ENCODE measurements around the gene B3GNT2.

Gene B3GNT2

DNA sequence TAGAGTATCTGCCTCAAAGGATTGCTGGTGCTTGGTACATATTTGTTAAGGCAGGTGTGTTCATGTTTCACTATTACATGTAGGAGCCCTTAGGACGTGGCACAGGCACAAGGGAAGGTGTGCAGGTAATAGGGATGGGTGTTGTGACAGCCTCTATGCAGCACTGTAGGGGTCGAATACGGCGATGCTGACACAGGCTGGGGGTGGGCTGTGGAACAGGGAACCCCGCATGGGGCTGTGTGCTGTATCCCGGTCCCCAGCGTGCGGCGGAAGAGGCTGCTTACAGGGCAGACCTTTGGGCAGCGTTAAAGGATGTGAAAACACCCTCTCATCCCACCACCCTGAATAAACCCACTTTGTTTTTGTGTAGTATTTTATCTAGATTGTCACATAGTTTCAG lies 21.5 kb downstream of the B3GNT2 start:
- Histone ChIP-seq H3K4me1 (ENCODE audit: insufficient read depth, low read length) (0 out of 2 replicates have a peak, but pooled peaks cover 3% of the 10 kb centered on the region), H3K4me3 (ENCODE audit: low read depth in 1 of 2, low read length in 2 of 2) (no peak overlapping the region), H3K9ac (ENCODE audit: low read depth, low read length) (no peak overlapping the region), H2AFZ (ENCODE audit: low read depth, low read length) (no peak overlapping the region), H3K27me3 (ENCODE audit: insufficient read depth, low read length, poor library complexity) (no peaks in the 10 kb centered on the region), H3K79me2 (ENCODE audit: insufficient read depth, low read length) (peaks cover 93% of the 10 kb centered on the region), H4K20me1 (ENCODE audit: insufficient read depth, low read length) (peaks cover 30% of the 10 kb centered on the region), H3K36me3 (ENCODE audit: insufficient read depth, low read length) (peaks cover 4% of the 10 kb centered on the region), H3K27ac (ENCODE audit: low read length) (no peak overlapping the region), H3K9me3 (ENCODE audit: insufficient read depth, low read length, severe bottlenecking) (peaks cover 7% of the 10 kb centered on the region), H3K4me2 (ENCODE audit: insufficient read depth, low read length) (no peak overlapping the region)
- ATAC-seq (ENCODE audit: insufficient read depth, low read depth) (no peak), DNase-seq (no peak)
- TF ChIP-seq EZH2 (IDR thresholded peaks at IDR 0.05; ENCODE audit: borderline replicate concordance, low read depth, low read length, severe bottlenecking) = no peak
- TF ChIP-seq, protein P1, sequence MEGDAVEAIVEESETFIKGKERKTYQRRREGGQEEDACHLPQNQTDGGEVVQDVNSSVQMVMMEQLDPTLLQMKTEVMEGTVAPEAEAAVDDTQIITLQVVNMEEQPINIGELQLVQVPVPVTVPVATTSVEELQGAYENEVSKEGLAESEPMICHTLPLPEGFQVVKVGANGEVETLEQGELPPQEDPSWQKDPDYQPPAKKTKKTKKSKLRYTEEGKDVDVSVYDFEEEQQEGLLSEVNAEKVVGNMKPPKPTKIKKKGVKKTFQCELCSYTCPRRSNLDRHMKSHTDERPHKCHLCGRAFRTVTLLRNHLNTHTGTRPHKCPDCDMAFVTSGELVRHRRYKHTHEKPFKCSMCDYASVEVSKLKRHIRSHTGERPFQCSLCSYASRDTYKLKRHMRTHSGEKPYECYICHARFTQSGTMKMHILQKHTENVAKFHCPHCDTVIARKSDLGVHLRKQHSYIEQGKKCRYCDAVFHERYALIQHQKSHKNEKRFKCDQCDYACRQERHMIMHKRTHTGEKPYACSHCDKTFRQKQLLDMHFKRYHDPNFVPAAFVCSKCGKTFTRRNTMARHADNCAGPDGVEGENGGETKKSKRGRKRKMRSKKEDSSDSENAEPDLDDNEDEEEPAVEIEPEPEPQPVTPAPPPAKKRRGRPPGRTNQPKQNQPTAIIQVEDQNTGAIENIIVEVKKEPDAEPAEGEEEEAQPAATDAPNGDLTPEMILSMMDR (IDR thresholded peaks at IDR 0.05; ENCODE audit: borderline replicate concordance, extremely low read depth, low read length, poor library complexity, severe bottlenecking) = no peak

DNA sequence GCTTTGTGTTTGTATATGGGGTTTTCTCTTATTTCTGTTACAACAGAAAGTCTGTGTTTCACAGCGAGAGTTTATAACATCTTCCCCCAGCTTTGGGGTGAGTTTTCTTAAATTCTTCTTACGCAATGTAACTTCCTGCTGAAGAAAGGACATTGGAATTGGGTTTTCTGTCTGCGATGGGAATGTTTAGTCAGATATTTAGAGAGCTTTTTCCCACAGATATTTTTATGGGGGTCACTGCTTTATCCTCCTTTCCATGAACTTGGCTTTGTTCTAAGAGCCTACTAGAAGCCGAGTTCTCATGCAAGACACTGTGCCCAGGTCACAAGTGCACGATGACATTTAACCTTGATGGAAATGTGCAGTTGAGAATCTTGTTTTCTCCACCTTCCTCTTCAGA lies 22.1 kb downstream of the B3GNT2 start:
- ATAC-seq (ENCODE audit: insufficient read depth, low read depth) = no peak
- Histone ChIP-seq H3K36me3 (ENCODE audit: insufficient read depth, low read length) (peaks cover 10% of the 10 kb centered on the region), H3K4me2 (ENCODE audit: insufficient read depth, low read length) (no peak overlapping the region), H3K9ac (ENCODE audit: low read depth, low read length) (no peak overlapping the region), H3K4me1 (ENCODE audit: insufficient read depth, low read length) (0 out of 2 replicates have a peak, but pooled peaks cover 3% of the 10 kb centered on the region), H4K20me1 (ENCODE audit: insufficient read depth, low read length) (peaks cover 27% of the 10 kb centered on the region), H2AFZ (ENCODE audit: low read depth, low read length) (no peak overlapping the region), H3K27ac (ENCODE audit: low read length) (no peak overlapping the region), H3K79me2 (ENCODE audit: insufficient read depth, low read length) (peaks cover 88% of the 10 kb centered on the region), H3K4me3 (ENCODE audit: low read depth in 1 of 2, low read length in 2 of 2) (no peak overlapping the region), H3K9me3 (ENCODE audit: insufficient read depth, low read length, severe bottlenecking) (peaks cover 7% of the 10 kb centered on the region), H3K27me3 (ENCODE audit: insufficient read depth, low read length, poor library complexity) (no peaks in the 10 kb centered on the region)
- DNase-seq = no peak
- TF ChIP-seq, protein P1 (IDR thresholded peaks at IDR 0.05; ENCODE audit: borderline replicate concordance, extremely low read depth, low read length, poor library complexity, severe bottlenecking) = no peak
- no peak for TF ChIP-seq EZH2 (IDR thresholded peaks at IDR 0.05; ENCODE audit: borderline replicate concordance, low read depth, low read length, severe bottlenecking)

DNA sequence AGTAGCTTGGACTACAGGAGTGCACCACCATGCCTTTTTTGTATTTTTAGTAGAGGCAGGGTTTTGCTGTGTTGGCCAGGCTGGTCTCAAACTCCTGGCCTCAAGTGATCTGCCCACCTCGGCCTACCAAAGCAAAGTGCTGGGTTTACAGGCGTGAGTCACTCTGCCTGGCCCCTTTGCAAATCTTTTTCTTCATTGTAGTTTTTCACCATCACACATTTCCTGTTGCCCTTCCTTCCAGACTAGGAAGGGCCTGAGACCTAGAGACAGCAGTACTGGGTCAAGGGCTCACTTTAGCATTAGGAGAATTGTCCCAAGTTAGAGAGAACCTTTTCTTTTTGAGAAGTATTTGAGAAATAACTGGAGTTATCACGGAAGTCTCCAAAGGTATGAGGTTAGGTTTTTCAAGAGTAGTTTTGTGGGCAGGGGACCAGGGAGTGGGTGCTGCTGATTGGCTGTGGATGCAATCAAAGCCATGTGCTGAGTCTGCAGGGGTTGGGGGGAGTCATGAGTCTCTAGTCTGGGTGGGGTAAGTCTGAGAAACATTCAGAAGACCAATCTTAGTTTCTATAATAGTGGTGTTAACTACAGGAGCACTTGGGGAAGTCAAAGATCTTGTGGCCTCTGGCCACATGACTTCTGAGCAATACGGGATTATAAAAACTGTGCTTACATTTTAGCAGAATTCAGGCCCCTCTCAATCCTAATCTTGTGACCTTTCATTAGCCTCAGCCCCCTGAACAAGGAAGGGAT lies 23.7 kb downstream of the B3GNT2 start:
- H3K27ac ChIP-seq (ENCODE audit: low read length) = no peak overlapping the region
- TF ChIP-seq, protein P1 (IDR thresholded peaks at IDR 0.05; ENCODE audit: borderline replicate concordance, extremely low read depth, low read length, poor library complexity, severe bottlenecking) = no peak
- no peak for TF ChIP-seq EZH2 (IDR thresholded peaks at IDR 0.05; ENCODE audit: borderline replicate concordance, low read depth, low read length, severe bottlenecking)
- H3K4me3 ChIP-seq (ENCODE audit: low read depth in 1 of 2, low read length in 2 of 2) = no peak overlapping the region
- H3K36me3 ChIP-seq (ENCODE audit: insufficient read depth, low read length) = peaks cover 17% of the 10 kb centered on the region
- ATAC-seq (ENCODE audit: insufficient read depth, low read depth) (no peak), DNase-seq (no peak)
- H3K79me2 ChIP-seq (ENCODE audit: insufficient read depth, low read length) = peaks cover 72% of the 10 kb centered on the region
- H3K27me3 ChIP-seq (ENCODE audit: insufficient read depth, low read length, poor library complexity) = no peaks in the 10 kb centered on the region
- H3K4me1 ChIP-seq (ENCODE audit: insufficient read depth, low read length) = 0 out of 2 replicates have a peak, but pooled peaks cover 3% of the 10 kb centered on the region
- H2AFZ ChIP-seq (ENCODE audit: low read depth, low read length) = no peak overlapping the region
- H4K20me1 ChIP-seq (ENCODE audit: insufficient read depth, low read length) = peaks cover 14% of the 10 kb centered on the region
- peaks cover 7% of the 10 kb centered on the region for H3K9me3 ChIP-seq (ENCODE audit: insufficient read depth, low read length, severe bottlenecking)
- no peak overlapping the region for H3K9ac ChIP-seq (ENCODE audit: low read depth, low read length)
- no peak overlapping the region for H3K4me2 ChIP-seq (ENCODE audit: insufficient read depth, low read length)

Data from DND-41 (cell line).